Thymus (tissue), 11 donors: ENCODE measurements around the gene KIAA0040. TPM values are rescaled to one million over a fixed set of nuclear protein-coding genes. Genes with fewer than 3 reads are reported as not detected.

Source experiments
- DNase-seq, 9 donors: peaks; one replicate each; pipeline ENCODE4 v3.0.0-alpha.2; 2013; ENCODE audit warnings: low spot score in 9 of 9, low read depth in 6 of 9, missing footprints in 1 of 9
- H3K27ac ChIP-seq, 2 donors: one replicate each; pipeline ENCODE4 v1.5.1; 2013; ENCODE audit warnings: control low read depth in 1 of 2, low read depth in 1 of 2, low read length in 1 of 2, mild to moderate bottlenecking in 1 of 2, moderate library complexity in 1 of 2
- H3K27me3 ChIP-seq, 2 donors: one replicate each; pipeline ENCODE4 v1.5.1; 2013; ENCODE audit warnings: low read length in 1 of 2; ENCODE audit not compliant: control insufficient read depth in 2 of 2, insufficient read depth in 1 of 2
- H3K36me3 ChIP-seq, 2 donors: one replicate each; pipeline ENCODE4 v1.5.1; 2013; ENCODE audit warnings: low read length in 1 of 2, mild to moderate bottlenecking in 1 of 2, moderate library complexity in 1 of 2; ENCODE audit not compliant: control insufficient read depth in 2 of 2, insufficient read depth in 2 of 2
- H3K4me1 ChIP-seq, 2 donors: one replicate each; pipeline ENCODE4 v1.5.1; 2013; ENCODE audit warnings: low read length in 2 of 2; ENCODE audit not compliant: control insufficient read depth in 2 of 2, insufficient read depth in 2 of 2
- H3K4me3 ChIP-seq, 2 donors: one replicate each; pipeline ENCODE4 v1.5.1; 2013; ENCODE audit warnings: low read length in 2 of 2, control low read depth in 1 of 2, mild to moderate bottlenecking in 1 of 2
- H3K9me3 ChIP-seq, 2 donors: one replicate each; pipeline ENCODE4 v1.5.1; 2013; ENCODE audit warnings: low read length in 1 of 2, mild to moderate bottlenecking in 1 of 2; ENCODE audit not compliant: control insufficient read depth in 2 of 2, insufficient read depth in 1 of 2
- WGBS: extraction: QIAGEN DNeasy Blood & Tissue Kit; methylation state at CpG from one replicate; pipeline ENCODE4 v1.1.7; 2013; 5-methylcytosine and 5-hydroxymethylcytosine counted together
- polyA plus RNA-seq: library from polyadenylated mRNA; stranded (reverse); fragments of 200-250 nt; gene quantifications from one replicate; pipeline ENCODE4 v1.2.3, GENCODE V29; 2013
- total RNA-seq: library from RNA; stranded (reverse); fragments of 120-200 nt; gene quantifications from one replicate; pipeline ENCODE4 v1.2.4, GENCODE V29; 2013
- donor health status: healthy.

The KIAA0040 gene
- total and polyA plus RNA-seq, 2 donors, result 12.7 to 14.4 TPM

- no peaks in the 10 kb centered on the region for H3K27me3 ChIP-seq
- DNase-seq, result no peak
- H3K9me3 ChIP-seq, result no peaks in the 10 kb centered on the region
- H3K4me1 ChIP-seq, result no peaks in the 10 kb centered on the region
- peaks cover 25 to 35% of the 10 kb centered on the region in 2 donors for H3K36me3 ChIP-seq
- H3K27ac ChIP-seq, result no peak overlapping the region
- 93% methylated on average over 6 of the region's 6 CpGs for WGBS
- H3K4me3 ChIP-seq, result no peak overlapping the region
Measured at GRCh38 chr1:175169286-175170018, 23.1 kb downstream of the KIAA0040 start.

GRCh38 chr1:175168782-175169181 lies 23.8 kb downstream of the KIAA0040 start:
- H3K4me3 ChIP-seq, result no peak overlapping the region
- H3K36me3 ChIP-seq, result peaks cover 26 to 37% of the 10 kb centered on the region in 2 donors
- no peak for DNase-seq
- no peaks in the 10 kb centered on the region for H3K4me1 ChIP-seq
- no peaks in the 10 kb centered on the region for H3K27me3 ChIP-seq
- no peaks in the 10 kb centered on the region for H3K9me3 ChIP-seq
- no peak overlapping the region for H3K27ac ChIP-seq
- 97% methylated on average over 4 of the region's 4 CpGs for WGBS

- Histone ChIP-seq H3K27me3 (no peaks in the 10 kb centered on the region), H3K27ac (no peak overlapping the region), H3K36me3 (peaks cover 34 to 46% of the 10 kb centered on the region in 2 donors), H3K4me1 (no peaks in the 10 kb centered on the region), H3K9me3 (no peaks in the 10 kb centered on the region), H3K4me3 (no peak overlapping the region)
- no peak for DNase-seq
- WGBS, result 86% methylated on average over 2 of the region's 2 CpGs
Measured at GRCh38 chr1:175167861-175168260, 24.7 kb downstream of the KIAA0040 start.

GRCh38 chr1:175166746-175167145 lies 25.8 kb downstream of the KIAA0040 start:
- H3K36me3 ChIP-seq, result peaks cover 39 to 55% of the 10 kb centered on the region in 2 donors
- no peak overlapping the region for H3K27ac ChIP-seq
- H3K27me3 ChIP-seq, result no peaks in the 10 kb centered on the region
- H3K9me3 ChIP-seq, result no peaks in the 10 kb centered on the region
- no peak overlapping the region for H3K4me3 ChIP-seq
- no peaks in the 10 kb centered on the region for H3K4me1 ChIP-seq
- no peak for DNase-seq
- WGBS, result 96% methylated on average over 5 of the region's 5 CpGs

GRCh38 chr1:175164751-175165150 lies 27.8 kb downstream of the KIAA0040 start:
- H3K9me3 ChIP-seq, result no peaks in the 10 kb centered on the region
- H3K27ac ChIP-seq, result no peak overlapping the region
- no peak for DNase-seq
- 94% methylated on average over 2 of the region's 2 CpGs for WGBS
- peaks cover 50 to 72% of the 10 kb centered on the region in 2 donors for H3K36me3 ChIP-seq
- H3K4me3 ChIP-seq, result no peak overlapping the region
- no peaks in the 10 kb centered on the region for H3K4me1 ChIP-seq
- H3K27me3 ChIP-seq, result no peaks in the 10 kb centered on the region

GRCh38 chr1:175163702-175164101 lies 28.9 kb downstream of the KIAA0040 start:
- H3K4me3 ChIP-seq, result no peak overlapping the region
- no peak for DNase-seq
- no peaks in the 10 kb centered on the region for H3K4me1 ChIP-seq
- no peaks in the 10 kb centered on the region for H3K27me3 ChIP-seq
- no peak overlapping the region for H3K27ac ChIP-seq
- peaks cover 57 to 71% of the 10 kb centered on the region in 2 donors for H3K36me3 ChIP-seq
- H3K9me3 ChIP-seq, result no peaks in the 10 kb centered on the region
- 87% methylated on average over 4 of the region's 4 CpGs for WGBS

GRCh38 chr1:175162955-175163354 lies 29.6 kb downstream of the KIAA0040 start:
- peaks cover 63 to 70% of the 10 kb centered on the region in 2 donors for H3K36me3 ChIP-seq
- no peaks in the 10 kb centered on the region for H3K27me3 ChIP-seq
- no peaks in the 10 kb centered on the region for H3K4me1 ChIP-seq
- no peaks in the 10 kb centered on the region for H3K9me3 ChIP-seq
- DNase-seq, result no peak
- H3K27ac ChIP-seq, result no peak overlapping the region
- no peak overlapping the region for H3K4me3 ChIP-seq
- 96% methylated on average over 4 of the region's 4 CpGs for WGBS

- Histone ChIP-seq H3K9me3 (no peaks in the 10 kb centered on the region), H3K27me3 (peaks cover 0 to 8% of the 10 kb centered on the region in 2 donors), H3K27ac (no peak overlapping the region), H3K4me1 (peaks cover 4 to 6% of the 10 kb centered on the region in 2 donors), H3K4me3 (no peak overlapping the region), H3K36me3 (peaks cover 33 to 36% of the 10 kb centered on the region in 2 donors)
- 96% methylated on average over 6 of the region's 6 CpGs for whole genome bisulfite sequencing
- no peak for DNase-seq
Measured at GRCh38 chr1:175158170-175158591, 34.4 kb downstream of the KIAA0040 start.

- DNase-seq, result no peak
- Histone ChIP-seq H3K4me1 (peaks cover 4 to 6% of the 10 kb centered on the region in 2 donors), H3K27me3 (peaks cover 2 to 10% of the 10 kb centered on the region in 2 donors), H3K27ac (no peak overlapping the region), H3K36me3 (peaks cover 24 to 31% of the 10 kb centered on the region in 2 donors), H3K9me3 (no peaks in the 10 kb centered on the region), H3K4me3 (no peak overlapping the region)
- 100% methylated on average over 2 of the region's 2 CpGs for WGBS
Measured at GRCh38 chr1:175157200-175157599, 35.4 kb downstream of the KIAA0040 start.
